Measurements from ENCODE around the gene EIF4A2. TPM values are rescaled to one million over a fixed set of nuclear protein-coding genes. Genes with fewer than 3 reads are reported as not detected.

Gene EIF4A2
- 192 and 366 TPM in 2 replicates for total RNA-seq

- DNase-seq (ENCODE audit: low read depth): peak; percentile 66
- no peak for TF ChIP-seq CTCF (conservative IDR thresholded peaks at IDR 0.05; ENCODE audit: low read depth, low read length)
- H3K4me3 ChIP-seq (ENCODE audit: low read depth, low read length): peak within 1 kb of the TSS; percentile 86
These were observed at the start of gene EIF4A2 for GRCh38 chr3:186783058-186783730. EIF4A2 (plus strand) TSS chr3:186783577; CDS start chr3:186783611, 34 bp downstream.

DNA sequence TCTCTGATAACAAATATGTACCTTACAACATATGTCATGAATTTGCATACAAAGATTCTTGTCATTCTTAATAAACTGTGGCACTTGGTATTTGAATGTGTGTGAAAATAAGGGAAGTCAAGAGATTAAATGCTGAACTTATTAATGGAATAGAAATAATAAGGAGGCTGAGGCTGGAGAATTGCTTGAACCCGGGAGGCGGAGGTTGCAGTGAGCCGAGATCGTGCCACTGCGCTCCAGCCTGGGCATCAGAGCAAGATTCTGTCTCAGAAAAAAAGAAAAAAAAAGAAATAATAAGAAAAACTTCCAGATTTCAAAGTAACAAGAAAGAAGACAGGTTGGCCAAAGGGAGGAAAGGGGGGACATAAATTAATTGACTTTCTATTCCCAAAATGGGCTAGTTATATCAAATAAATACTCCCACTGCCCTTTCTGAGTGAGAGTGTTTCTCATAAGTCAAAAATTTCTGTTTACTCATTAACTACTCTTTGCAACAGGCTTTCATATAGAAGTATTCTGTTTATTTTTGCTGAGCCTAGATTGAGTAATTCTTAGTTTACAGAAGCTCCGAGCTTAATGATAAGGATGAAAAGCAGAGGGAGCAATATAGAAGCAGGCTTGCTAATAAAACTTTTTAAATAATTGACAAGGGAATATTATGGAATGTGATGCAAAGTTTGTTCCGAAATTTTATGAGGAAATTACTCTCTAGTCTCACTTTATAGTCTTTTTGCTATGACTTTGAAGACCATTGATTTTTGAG is 40.6 kb upstream of the EIF4A2 start:
- H3K4me3 ChIP-seq (ENCODE audit: low read depth, low read length): no peak overlapping the region
- DNase-seq (ENCODE audit: low read depth): no peak
- TF ChIP-seq CTCF (conservative IDR thresholded peaks at IDR 0.05; ENCODE audit: low read depth, low read length): no peak

- no peak overlapping the region for H3K4me3 ChIP-seq (ENCODE audit: low read depth, low read length)
- TF ChIP-seq CTCF (conservative IDR thresholded peaks at IDR 0.05; ENCODE audit: low read depth, low read length): no peak
- DNase-seq (ENCODE audit: low read depth): no peak
These were observed 39.7 kb upstream of the EIF4A2 start for GRCh38 chr3:186743666-186744065.

- peak; percentile 38 for DNase-seq (ENCODE audit: low read depth)
- TF ChIP-seq CTCF (conservative IDR thresholded peaks at IDR 0.05; ENCODE audit: low read depth, low read length): no peak
- no peak overlapping the region for H3K4me3 ChIP-seq (ENCODE audit: low read depth, low read length)
These were observed 37.4 kb upstream of the EIF4A2 start for GRCh38 chr3:186746008-186746407.

GRCh38 chr3:186750316-186750715 is 33.1 kb upstream of the EIF4A2 start:
- no peak overlapping the region for H3K4me3 ChIP-seq (ENCODE audit: low read depth, low read length)
- no peak for TF ChIP-seq CTCF (conservative IDR thresholded peaks at IDR 0.05; ENCODE audit: low read depth, low read length)
- no peak for DNase-seq (ENCODE audit: low read depth)

- no peak for TF ChIP-seq CTCF (conservative IDR thresholded peaks at IDR 0.05; ENCODE audit: low read depth, low read length)
These were observed 31.9 kb upstream of the EIF4A2 start for GRCh38 chr3:186751480-186751879.

More at GRCh38 chr3:186751480-186751879, 31.9 kb upstream of the EIF4A2 start:
- H3K4me3 ChIP-seq (ENCODE audit: low read depth, low read length): no peak overlapping the region
- DNase-seq (ENCODE audit: low read depth): no peak
